GM23248 (cell line): ENCODE results near the gene UNC5C.

Source experiments
- EZH2 ChIP-seq: fragments of 200-600 bp; sonication (generic); IDR thresholded peaks from 2 replicates; pipeline ENCODE4 v1.6.1; 2018; ENCODE audit warnings: antibody characterized with exemption, mild to moderate bottlenecking; ENCODE audit not compliant: insufficient read depth, poor library complexity, severe bottlenecking
- EZH2phosphoT487 ChIP-seq: fragments of 200-600 bp; sonication (generic); IDR thresholded peaks from 2 replicates; pipeline ENCODE4 v1.6.1; 2018; ENCODE audit warnings: antibody characterized with exemption, moderate library complexity, mild to moderate bottlenecking, low read depth; ENCODE audit not compliant: insufficient read depth

DNA sequence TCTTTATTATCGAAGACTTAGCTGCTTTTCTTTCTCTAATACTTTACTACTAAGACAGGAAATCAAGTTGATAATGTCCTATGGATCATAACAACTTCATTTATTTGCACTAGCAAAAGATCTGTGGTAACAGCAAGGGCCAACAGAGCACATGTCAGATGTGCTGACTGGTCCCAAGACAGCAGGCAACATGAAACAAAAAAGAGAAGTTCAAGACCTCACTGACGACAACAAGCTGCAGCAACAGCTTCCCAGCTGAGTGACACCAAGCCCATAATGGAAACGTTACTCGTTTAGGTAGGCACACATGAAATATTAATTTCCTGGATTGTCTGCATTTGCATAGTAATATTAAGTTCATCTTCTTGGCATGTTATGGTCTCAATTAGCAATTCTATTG is 126.9 kb downstream of the UNC5C start:
- TF ChIP-seq EZH2phosphoT487 = no peak
- TF ChIP-seq EZH2 = no peak
